ENCODE results near the gene STON2. TPM values are rescaled to one million over a fixed set of nuclear protein-coding genes. Genes with fewer than 3 reads are reported as not detected.

STON2 gene
- total RNA-seq, 2 experiments from 2014 or later = 0.58 TPM; not detected in 1

- H3K27ac Mint-ChIP-seq = no peak overlapping the region
- CTCF ChIA-PET = interaction anchor here (0.7 kb wide), 1 partner anchor 28 kb away, joined by 3 read pairs; no protein-coding TSS in a partner anchor
- intact Hi-C loops (cut with micrococcal nuclease) = no loop called here
- no peaks in the 10 kb centered on the region for H3K9me3 Mint-ChIP-seq
- POLR2A ChIA-PET = no interaction called here
- peaks cover 3% of the 10 kb centered on the region for H3K4me1 Mint-ChIP-seq (ENCODE audit: low read depth)
- no peak for TF ChIP-seq CTCF (IDR thresholded peaks at IDR 0.05)
- no peak overlapping the region for H3K4me3 Mint-ChIP-seq
- ATAC-seq = no peak
- H3K27me3 Mint-ChIP-seq = peaks cover 12% of the 10 kb centered on the region
- DNase-seq = no peak
- H3K36me3 Mint-ChIP-seq (ENCODE audit: low read depth) = no peaks in the 10 kb centered on the region
Measured at GRCh38 chr14:81406863-81407262, 6.7 kb upstream of the STON2 start.

DNA sequence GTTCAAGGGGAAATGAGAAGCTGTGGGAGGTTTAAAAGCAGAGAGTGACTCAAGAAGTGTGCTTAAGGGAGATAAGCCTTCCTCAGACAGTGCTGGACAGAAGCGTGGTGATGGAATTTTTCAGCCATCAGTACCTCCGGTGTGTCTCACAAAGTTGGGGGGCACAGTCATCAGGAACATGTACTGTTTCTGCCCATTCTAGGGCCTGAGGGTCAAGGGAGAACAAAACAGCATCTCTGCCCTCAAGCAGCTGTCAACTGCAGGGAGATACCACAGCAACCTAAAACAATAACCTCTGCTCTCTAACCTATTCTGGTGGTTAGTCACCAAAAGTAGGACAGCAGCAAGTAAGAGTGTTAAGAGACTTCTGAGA, 2.0 kb upstream of the STON2 start:
- ATAC-seq = no peak
- Mint-ChIP-seq H3K36me3 (ENCODE audit: low read depth) (no peaks in the 10 kb centered on the region), H3K27ac (no peak overlapping the region), H3K27me3 (peaks cover 13% of the 10 kb centered on the region), H3K4me1 (ENCODE audit: low read depth) (peaks cover 21% of the 10 kb centered on the region), H3K9me3 (no peaks in the 10 kb centered on the region), H3K4me3 (no peak overlapping the region)
- POLR2A ChIA-PET = no interaction called here
- DNase-seq = no peak
- intact Hi-C loops (cut with micrococcal nuclease) = no loop called here
- TF ChIP-seq CTCF (IDR thresholded peaks at IDR 0.05) = no peak
- CTCF ChIA-PET = interaction anchor here (0.9 to 2.3 kb wide), 4 partner anchors 17 to 62 kb away, joined by 3 to 6 read pairs (median 4); no protein-coding TSS in a partner anchor

DNA sequence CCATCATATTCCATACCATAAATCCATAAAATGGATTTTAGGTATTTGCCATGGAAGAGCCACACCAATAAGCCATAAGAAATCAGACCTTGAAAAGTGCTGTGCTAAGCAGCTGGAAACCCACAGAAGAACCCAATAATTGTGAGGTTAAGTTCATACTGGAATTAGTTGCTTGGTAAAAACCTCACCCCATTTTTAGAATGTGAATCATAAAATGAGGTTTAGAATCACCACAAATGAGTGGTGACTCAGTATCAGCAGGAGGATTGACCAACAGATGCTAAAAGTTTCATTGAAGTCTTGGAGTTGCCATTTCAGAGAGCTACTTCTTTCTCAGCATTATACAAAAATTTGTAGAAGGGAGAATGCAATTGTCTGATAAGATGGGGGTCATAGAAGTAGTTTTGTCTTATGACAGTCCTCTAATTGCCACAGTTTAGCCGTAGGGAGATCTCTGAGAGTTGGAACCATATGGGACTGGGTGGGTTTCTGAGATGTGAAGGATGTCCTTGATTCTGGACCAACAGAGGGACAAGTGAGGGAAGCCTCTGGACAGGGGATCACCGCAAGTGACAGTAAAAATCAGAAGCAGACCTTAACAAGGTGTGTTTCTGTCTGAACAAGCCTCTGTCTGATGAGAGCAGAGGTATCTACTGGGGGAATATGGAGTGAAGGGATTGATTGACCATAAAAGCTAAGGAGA, 1.4 kb upstream of the STON2 start:
- ATAC-seq (peak; percentile 58), DNase-seq (peak; percentile 6)
- peaks cover 21% of the 10 kb centered on the region for H3K4me1 Mint-ChIP-seq (ENCODE audit: low read depth)
- CTCF ChIA-PET = interaction anchor here (1.3 to 1.6 kb wide), 2 partner anchors 52 to 54 kb away, joined by 3 to 4 read pairs; no protein-coding TSS in a partner anchor
- no peak overlapping the region for H3K4me3 Mint-ChIP-seq
- no peaks in the 10 kb centered on the region for H3K36me3 Mint-ChIP-seq (ENCODE audit: low read depth)
- H3K27ac Mint-ChIP-seq = no peak overlapping the region
- peaks cover 9% of the 10 kb centered on the region for H3K27me3 Mint-ChIP-seq
- intact Hi-C loops (cut with micrococcal nuclease) = no loop called here
- H3K9me3 Mint-ChIP-seq = no peaks in the 10 kb centered on the region
- TF ChIP-seq CTCF (IDR thresholded peaks at IDR 0.05) = no peak
- POLR2A ChIA-PET = interaction anchor here (0.7 kb wide), 1 partner anchor 26 kb away, joined by 3 read pairs; no protein-coding TSS in a partner anchor

- Mint-ChIP-seq H3K36me3 (ENCODE audit: low read depth) (no peaks in the 10 kb centered on the region), H3K4me3 (no peak overlapping the region), H3K4me1 (ENCODE audit: low read depth) (peaks cover 21% of the 10 kb centered on the region), H3K27me3 (peaks cover 7% of the 10 kb centered on the region), H3K9me3 (no peaks in the 10 kb centered on the region), H3K27ac (no peak overlapping the region)
- DNase-seq (peak; percentile 13), ATAC-seq (peak; percentile 22)
- ChIA-PET CTCF (interaction anchor here (1.3 to 1.6 kb wide), 2 partner anchors 52 to 55 kb away, joined by 3 to 4 read pairs; no protein-coding TSS in a partner anchor), POLR2A (interaction anchor here (0.7 kb wide), 1 partner anchor 27 kb away, joined by 3 read pairs; no protein-coding TSS in a partner anchor)
- no peak for TF ChIP-seq CTCF (IDR thresholded peaks at IDR 0.05)
- intact Hi-C loops (cut with micrococcal nuclease) = no loop called here
Measured at GRCh38 chr14:81400852-81401251, 728 bp upstream of the STON2 start.

DNA sequence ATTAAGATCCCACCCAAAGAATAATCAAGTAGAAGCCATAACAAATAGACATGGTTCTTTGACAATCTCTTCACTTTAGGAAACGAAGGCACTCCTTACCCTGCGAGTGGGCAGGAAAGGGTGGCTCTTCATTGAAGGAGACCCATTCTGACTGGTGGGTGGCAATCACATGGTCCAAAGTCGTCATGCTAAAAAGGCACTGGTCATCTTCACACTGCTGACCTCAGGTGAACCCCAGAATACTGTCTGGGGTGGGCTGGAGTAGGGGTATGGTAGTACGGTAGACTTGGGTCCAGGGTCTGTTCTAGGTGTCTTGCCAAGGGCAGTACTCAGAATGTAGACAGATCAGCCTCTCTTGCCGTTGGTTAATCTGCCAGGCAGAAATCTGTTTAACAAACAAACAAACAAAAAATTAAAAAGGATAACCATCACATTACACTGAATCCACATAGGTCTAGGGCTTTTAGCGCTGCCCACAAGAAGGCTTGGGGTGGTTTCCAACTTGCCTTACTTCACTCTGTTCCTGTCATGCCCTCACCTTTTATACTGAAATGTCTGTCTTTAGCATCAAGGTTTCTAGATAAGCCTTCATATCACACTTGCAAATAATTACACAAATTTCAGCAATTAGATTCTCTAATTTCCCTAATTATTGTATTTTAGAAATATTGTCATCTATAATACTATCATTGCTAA, 1.8 kb downstream of the STON2 start:
- POLR2A ChIA-PET = interaction anchor here (0.6 kb wide), 1 partner anchor 29 kb away, joined by 4 read pairs; no protein-coding TSS in a partner anchor
- no peaks in the 10 kb centered on the region for H3K9me3 Mint-ChIP-seq
- TF ChIP-seq CTCF (IDR thresholded peaks at IDR 0.05) = no peak
- no peak for ATAC-seq
- CTCF ChIA-PET = no interaction called here
- H3K36me3 Mint-ChIP-seq (ENCODE audit: low read depth) = no peaks in the 10 kb centered on the region
- H3K27ac Mint-ChIP-seq = no peak overlapping the region
- H3K4me1 Mint-ChIP-seq (ENCODE audit: low read depth) = peaks cover 21% of the 10 kb centered on the region
- peaks cover 7% of the 10 kb centered on the region for H3K27me3 Mint-ChIP-seq
- no peak for DNase-seq
- intact Hi-C loops (cut with micrococcal nuclease) = no loop called here
- H3K4me3 Mint-ChIP-seq = no peak overlapping the region
